HepG2 (cell line): ENCODE measurements around the gene CBY1. TPM values are rescaled to one million over a fixed set of nuclear protein-coding genes. Genes with fewer than 3 reads are reported as not detected.

Experiments used
- ISL2 ChIP-seq: sonication (generic); formaldehyde crosslinking; IDR thresholded peaks from 2 replicates; pipeline ENCODE4 v1.5.0; 2020; ENCODE audit warnings: missing genetic modification reagents
- JUND ChIP-seq: sonication (generic); formaldehyde crosslinking; IDR thresholded peaks from 2 replicates; pipeline ENCODE4 v1.8.0; 2022; ENCODE audit warnings: mild to moderate bottlenecking, missing genetic modification reagents
- PAXIP1 ChIP-seq: sonication (generic); formaldehyde crosslinking; conservative IDR thresholded peaks from 2 replicates; pipeline ENCODE4 v1.4.0; 2020; ENCODE audit warnings: mild to moderate bottlenecking, missing genetic modification reagents, moderate library complexity
- ZNF710 ChIP-seq: sonication (generic); formaldehyde crosslinking; IDR thresholded peaks from 2 replicates; pipeline ENCODE4 v1.5.0; 2020; ENCODE audit warnings: mild to moderate bottlenecking, missing genetic modification reagents, borderline replicate concordance
- ZNF740 ChIP-seq: sonication (generic); formaldehyde crosslinking; IDR thresholded peaks from 2 replicates; pipeline ENCODE4 v1.4.0; 2020; ENCODE audit warnings: missing genetic modification reagents
- polyA plus RNA-seq, 8 experiments: library from polyadenylated mRNA; depleted of rRNA in 3 of 8; stranded (reverse) in 7 of 8; unstranded in 1 of 8; fragments of >200 nt; fragmentation: Illumina TruSeq in 4 of 8; extraction: Trizol in 4 of 8; gene quantifications; 2 replicates each; pipeline versions ENCODE4 v1.2.1 to v1.2.3, GENCODE V29; 2011 to 2016; ENCODE audit warnings: low read depth in 4 of 8, missing spikeins in 1 of 8, mixed read lengths in 1 of 8; ENCODE audit not compliant: insufficient read depth in 1 of 8
- total RNA-seq, 5 experiments: library from RNA; depleted of rRNA; stranded (reverse); fragments of >200 nt; fragmentation: Illumina TruSeq; extraction: Trizol; gene quantifications; 2 replicates each; pipeline ENCODE4 v1.2.3, GENCODE V29; 2016; ENCODE audit warnings: low read depth in 1 of 5

CBY1 gene
- total and polyA plus RNA-seq, 2 of the 13 experiments (the other 11 are each of a cell fraction or from before 2014, with no cell fraction given) = 19.7 to 20.3 TPM

GRCh38 chr22:38696606-38697424 is 40.4 kb downstream of the CBY1 start (continued):
- TF ChIP-seq PAXIP1 (CRISPR knock-in tag) = no peak; the same call in 1 of the 2 replicates
- TF ChIP-seq ISL2 (CRISPR knock-in tag) = no peak
- no peak for TF ChIP-seq ZNF740 (CRISPR knock-in tag)
- TF ChIP-seq ZNF710 (CRISPR knock-in tag) = 0 out of 2 replicates have a peak, but pooled peaks have one; percentile 42
- TF ChIP-seq JUND (CRISPR knock-in tag) = no peak
